Measurements from ENCODE around the gene C1QB.

The C1QB gene

GRCh38 chr1:22652881-22653316 is at the start of gene C1QB:
Gene C1QB (plus strand): TSS chr1:22653236. CDS start chr1:22659463, 6,227 bp downstream.
- no peak for DNase-seq

GRCh38 chr1:22606161-22606560 is 46.9 kb upstream of the C1QB start:
- no peak for DNase-seq

- no peak for DNase-seq
Measured at GRCh38 chr1:22607154-22607553, 45.9 kb upstream of the C1QB start.

- no peak for DNase-seq
Measured at GRCh38 chr1:22608361-22608760, 44.7 kb upstream of the C1QB start.

GRCh38 chr1:22609291-22609690 is 43.7 kb upstream of the C1QB start:
- no peak for DNase-seq

GRCh38 chr1:22611530-22611947 is 41.5 kb upstream of the C1QB start:
- no peak for DNase-seq

- DNase-seq, result no peak
Measured at GRCh38 chr1:22612671-22613571, 40.1 kb upstream of the C1QB start.

- DNase-seq, result no peak
Measured at GRCh38 chr1:22613572-22613918, 39.5 kb upstream of the C1QB start.

GRCh38 chr1:22613951-22614350 is 39.1 kb upstream of the C1QB start:
- DNase-seq, result no peak

- no peak for DNase-seq
Measured at GRCh38 chr1:22615886-22616285, 37.1 kb upstream of the C1QB start.

GRCh38 chr1:22616571-22616970 is 36.5 kb upstream of the C1QB start:
- no peak for DNase-seq

- no peak for DNase-seq
Measured at GRCh38 chr1:22618056-22618455, 35.0 kb upstream of the C1QB start.

GRCh38 chr1:22619252-22619651 is 33.8 kb upstream of the C1QB start:
- no peak for DNase-seq

GRCh38 chr1:22619798-22620197 is 33.2 kb upstream of the C1QB start:
- DNase-seq, result no peak

GRCh38 chr1:22621761-22622160 is 31.3 kb upstream of the C1QB start:
- DNase-seq, result no peak

GRCh38 chr1:22625262-22625925 is 27.6 kb upstream of the C1QB start:
- DNase-seq, result no peak

- DNase-seq, result no peak
Measured at GRCh38 chr1:22626237-22627157, 26.5 kb upstream of the C1QB start.

GRCh38 chr1:22627331-22627730 is 25.7 kb upstream of the C1QB start:
- no peak for DNase-seq

GRCh38 chr1:22628698-22629444 is 24.2 kb upstream of the C1QB start:
- DNase-seq, result no peak

- no peak for DNase-seq
Measured at GRCh38 chr1:22629886-22630285, 23.1 kb upstream of the C1QB start.

- DNase-seq, result no peak
Measured at GRCh38 chr1:22633697-22634463, 19.2 kb upstream of the C1QB start.

- DNase-seq, result no peak
Measured at GRCh38 chr1:22635436-22635835, 17.6 kb upstream of the C1QB start.
